ENCODE results near the gene CC2D1B.

GRCh38 chr1:52337439-52337838 lies 28.6 kb downstream of the CC2D1B start:
- TF ChIP-seq, protein P1, sequence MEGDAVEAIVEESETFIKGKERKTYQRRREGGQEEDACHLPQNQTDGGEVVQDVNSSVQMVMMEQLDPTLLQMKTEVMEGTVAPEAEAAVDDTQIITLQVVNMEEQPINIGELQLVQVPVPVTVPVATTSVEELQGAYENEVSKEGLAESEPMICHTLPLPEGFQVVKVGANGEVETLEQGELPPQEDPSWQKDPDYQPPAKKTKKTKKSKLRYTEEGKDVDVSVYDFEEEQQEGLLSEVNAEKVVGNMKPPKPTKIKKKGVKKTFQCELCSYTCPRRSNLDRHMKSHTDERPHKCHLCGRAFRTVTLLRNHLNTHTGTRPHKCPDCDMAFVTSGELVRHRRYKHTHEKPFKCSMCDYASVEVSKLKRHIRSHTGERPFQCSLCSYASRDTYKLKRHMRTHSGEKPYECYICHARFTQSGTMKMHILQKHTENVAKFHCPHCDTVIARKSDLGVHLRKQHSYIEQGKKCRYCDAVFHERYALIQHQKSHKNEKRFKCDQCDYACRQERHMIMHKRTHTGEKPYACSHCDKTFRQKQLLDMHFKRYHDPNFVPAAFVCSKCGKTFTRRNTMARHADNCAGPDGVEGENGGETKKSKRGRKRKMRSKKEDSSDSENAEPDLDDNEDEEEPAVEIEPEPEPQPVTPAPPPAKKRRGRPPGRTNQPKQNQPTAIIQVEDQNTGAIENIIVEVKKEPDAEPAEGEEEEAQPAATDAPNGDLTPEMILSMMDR (IDR thresholded peaks at IDR 0.05) = no peak
- TF ChIP-seq POLR2AphosphoS5 (IDR thresholded peaks at IDR 0.05; ENCODE audit: insufficient read depth in 1 of 2, low read depth in 1 of 2) = no peak

Measured in vagina (tissue), 2 donors.